GM12864 (cell line): Measurements from ENCODE around the gene PHF23.

ENCODE experiments used
- DNase-seq: peaks from one replicate; pipeline ENCODE4 v3.0.0-alpha.2; 2011; ENCODE audit warnings: low read depth
- H3K4me3 ChIP-seq: 2 replicates; pipeline ENCODE4 v1.5.1; 2011; ENCODE audit warnings: mild to moderate bottlenecking, low read depth, low read length, control low read depth
- TF ChIP-seq, protein P1 (sequence below): IDR thresholded peaks from 2 replicates; pipeline ENCODE4 v1.5.1; 2011; ENCODE audit warnings: low read depth, mild to moderate bottlenecking, moderate library complexity, low read length, control low read depth, inconsistent platforms; ENCODE audit errors: missing control alignments

Gene PHF23

GRCh38 chr17:7241783-7242716, 2.8 kb upstream of the PHF23 start, which contains the start of gene GABARAP:
Gene GABARAP, minus strand, starts transcription at chr17:7242449. Its CDS starts 119 bp downstream, at chr17:7242330.
- TF ChIP-seq, protein P1, sequence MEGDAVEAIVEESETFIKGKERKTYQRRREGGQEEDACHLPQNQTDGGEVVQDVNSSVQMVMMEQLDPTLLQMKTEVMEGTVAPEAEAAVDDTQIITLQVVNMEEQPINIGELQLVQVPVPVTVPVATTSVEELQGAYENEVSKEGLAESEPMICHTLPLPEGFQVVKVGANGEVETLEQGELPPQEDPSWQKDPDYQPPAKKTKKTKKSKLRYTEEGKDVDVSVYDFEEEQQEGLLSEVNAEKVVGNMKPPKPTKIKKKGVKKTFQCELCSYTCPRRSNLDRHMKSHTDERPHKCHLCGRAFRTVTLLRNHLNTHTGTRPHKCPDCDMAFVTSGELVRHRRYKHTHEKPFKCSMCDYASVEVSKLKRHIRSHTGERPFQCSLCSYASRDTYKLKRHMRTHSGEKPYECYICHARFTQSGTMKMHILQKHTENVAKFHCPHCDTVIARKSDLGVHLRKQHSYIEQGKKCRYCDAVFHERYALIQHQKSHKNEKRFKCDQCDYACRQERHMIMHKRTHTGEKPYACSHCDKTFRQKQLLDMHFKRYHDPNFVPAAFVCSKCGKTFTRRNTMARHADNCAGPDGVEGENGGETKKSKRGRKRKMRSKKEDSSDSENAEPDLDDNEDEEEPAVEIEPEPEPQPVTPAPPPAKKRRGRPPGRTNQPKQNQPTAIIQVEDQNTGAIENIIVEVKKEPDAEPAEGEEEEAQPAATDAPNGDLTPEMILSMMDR = no peak
- DNase-seq = peak; percentile 81
- peak within 1 kb of the TSS; percentile 75 for H3K4me3 ChIP-seq

GRCh38 chr17:7241090-7241733, 2.0 kb upstream of the PHF23 start:
- peak overlapping the region; percentile 75 for H3K4me3 ChIP-seq
- DNase-seq = no peak
- TF ChIP-seq, protein P1 = no peak

GRCh38 chr17:7240375-7240774, 1.1 kb upstream of the PHF23 start:
- no peak overlapping the region; the same call in 1 of the 2 replicates for H3K4me3 ChIP-seq
- TF ChIP-seq, protein P1 = no peak
- DNase-seq = no peak

GRCh38 chr17:7238420-7239090, 702 bp downstream of the PHF23 start:
- peak overlapping the region; percentile 95 for H3K4me3 ChIP-seq
- DNase-seq = no peak
- TF ChIP-seq, protein P1 = no peak

GRCh38 chr17:7237761-7238419, 1.4 kb downstream of the PHF23 start:
- DNase-seq = no peak
- TF ChIP-seq, protein P1 = no peak
- H3K4me3 ChIP-seq = peak overlapping the region; percentile 95

GRCh38 chr17:7237266-7237760, 1.9 kb downstream of the PHF23 start:
- DNase-seq = no peak
- peak overlapping the region; percentile 95 for H3K4me3 ChIP-seq
- TF ChIP-seq, protein P1 = no peak
